GM12801 (cell line): ENCODE measurements around the gene PCDHGA9.
"Not testable (repeated sequence)": the region's sequence is repeated elsewhere in the genome, so short reads cannot be mapped to it uniquely, and the experiment has no call there.

ENCODE experiments used
- TF ChIP-seq, protein P1 (sequence below): IDR thresholded peaks from one replicate; pipeline ENCODE4 v1.5.1; 2011; ENCODE audit warnings: control low read depth; ENCODE audit not compliant: insufficient read length; ENCODE audit errors: extremely low read depth

The PCDHGA9 gene

DNA sequence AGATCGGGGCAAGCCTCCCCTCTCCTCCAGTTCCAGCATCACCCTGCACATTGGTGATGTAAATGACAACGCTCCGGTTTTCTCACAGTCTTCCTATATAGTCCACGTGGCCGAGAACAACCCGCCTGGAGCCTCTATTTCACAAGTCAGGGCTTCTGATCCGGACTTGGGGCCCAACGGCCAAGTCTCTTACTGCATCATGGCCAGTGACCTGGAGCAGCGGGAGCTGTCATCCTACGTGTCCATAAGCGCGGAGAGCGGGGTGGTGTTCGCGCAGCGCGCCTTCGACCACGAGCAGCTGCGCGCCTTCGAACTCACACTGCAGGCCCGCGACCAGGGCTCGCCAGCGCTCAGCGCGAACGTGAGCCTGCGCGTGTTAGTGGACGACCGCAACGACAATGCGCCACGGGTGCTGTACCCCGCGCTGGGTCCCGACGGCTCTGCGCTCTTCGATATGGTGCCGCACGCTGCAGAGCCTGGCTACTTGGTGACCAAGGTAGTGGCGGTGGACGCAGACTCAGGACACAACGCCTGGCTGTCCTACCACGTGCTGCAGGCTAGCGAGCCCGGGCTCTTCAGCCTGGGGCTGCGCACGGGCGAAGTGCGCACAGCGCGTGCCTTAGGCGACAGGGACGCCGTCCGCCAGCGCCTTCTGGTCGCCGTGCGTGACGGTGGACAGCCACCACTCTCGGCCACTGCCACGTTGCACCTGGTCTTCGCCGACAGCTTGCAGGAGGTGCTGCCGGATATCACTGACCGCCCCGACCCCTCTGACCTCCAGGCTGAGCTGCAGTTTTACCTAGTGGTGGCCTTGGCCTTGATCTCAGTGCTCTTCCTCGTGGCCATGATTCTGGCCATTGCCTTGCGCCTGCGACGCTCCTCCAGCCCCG lies 13.2 kb upstream of the PCDHGA9 start:
- TF ChIP-seq, protein P1, sequence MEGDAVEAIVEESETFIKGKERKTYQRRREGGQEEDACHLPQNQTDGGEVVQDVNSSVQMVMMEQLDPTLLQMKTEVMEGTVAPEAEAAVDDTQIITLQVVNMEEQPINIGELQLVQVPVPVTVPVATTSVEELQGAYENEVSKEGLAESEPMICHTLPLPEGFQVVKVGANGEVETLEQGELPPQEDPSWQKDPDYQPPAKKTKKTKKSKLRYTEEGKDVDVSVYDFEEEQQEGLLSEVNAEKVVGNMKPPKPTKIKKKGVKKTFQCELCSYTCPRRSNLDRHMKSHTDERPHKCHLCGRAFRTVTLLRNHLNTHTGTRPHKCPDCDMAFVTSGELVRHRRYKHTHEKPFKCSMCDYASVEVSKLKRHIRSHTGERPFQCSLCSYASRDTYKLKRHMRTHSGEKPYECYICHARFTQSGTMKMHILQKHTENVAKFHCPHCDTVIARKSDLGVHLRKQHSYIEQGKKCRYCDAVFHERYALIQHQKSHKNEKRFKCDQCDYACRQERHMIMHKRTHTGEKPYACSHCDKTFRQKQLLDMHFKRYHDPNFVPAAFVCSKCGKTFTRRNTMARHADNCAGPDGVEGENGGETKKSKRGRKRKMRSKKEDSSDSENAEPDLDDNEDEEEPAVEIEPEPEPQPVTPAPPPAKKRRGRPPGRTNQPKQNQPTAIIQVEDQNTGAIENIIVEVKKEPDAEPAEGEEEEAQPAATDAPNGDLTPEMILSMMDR, result no peak

DNA sequence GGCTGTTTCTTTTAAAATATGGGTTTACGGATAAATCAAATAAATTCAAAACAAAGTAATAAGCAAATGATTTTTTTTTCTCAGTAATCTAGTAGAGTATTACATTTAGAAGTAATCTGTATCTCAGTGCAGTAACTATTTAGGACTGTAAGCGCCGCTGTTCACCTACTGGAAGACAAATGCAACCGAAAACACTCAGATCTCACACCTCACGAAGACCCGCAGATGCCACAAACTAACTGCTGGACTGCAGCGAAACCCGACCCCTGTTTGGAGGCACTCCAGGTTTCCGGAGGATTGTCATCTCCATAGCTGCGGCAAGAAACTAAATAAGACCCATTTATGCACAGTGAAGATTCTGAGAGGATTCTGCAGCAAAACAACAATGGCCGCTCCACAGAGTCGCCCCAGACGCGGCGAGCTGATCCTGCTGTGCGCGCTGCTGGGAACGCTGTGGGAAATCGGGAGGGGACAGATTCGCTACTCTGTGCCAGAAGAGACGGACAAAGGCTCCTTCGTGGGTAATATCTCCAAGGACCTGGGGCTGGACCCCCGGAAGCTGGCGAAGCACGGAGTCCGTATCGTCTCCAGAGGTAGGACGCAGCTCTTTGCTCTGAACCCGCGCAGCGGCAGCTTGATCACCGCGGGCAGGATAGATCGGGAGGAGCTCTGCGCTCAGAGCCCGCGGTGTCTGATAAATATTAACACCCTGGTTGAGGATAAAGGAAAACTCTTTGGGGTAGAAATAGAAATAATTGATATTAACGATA lies 10.0 kb upstream of the PCDHGA9 start, which contains the start of gene PCDHGA8:
Gene PCDHGA8 (plus strand): TSS at position 205 of the 770 bp plus-strand sequence. CDS start 181 bp downstream, at position 386.
- TF ChIP-seq, protein P1, result no peak

DNA sequence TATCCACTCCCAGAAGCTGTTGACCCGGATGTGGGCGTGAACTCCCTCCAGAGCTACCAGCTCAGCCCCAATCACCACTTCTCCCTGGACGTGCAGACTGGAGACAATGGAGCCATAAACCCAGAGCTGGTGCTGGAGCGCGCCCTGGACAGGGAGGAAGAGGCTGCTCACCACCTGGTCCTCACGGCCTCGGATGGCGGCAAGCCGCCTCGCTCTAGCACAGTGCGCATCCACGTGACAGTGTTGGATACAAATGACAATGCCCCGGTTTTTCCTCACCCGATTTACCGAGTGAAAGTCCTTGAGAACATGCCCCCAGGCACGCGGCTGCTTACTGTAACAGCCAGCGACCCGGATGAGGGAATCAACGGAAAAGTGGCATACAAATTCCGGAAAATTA lies 9.3 kb upstream of the PCDHGA9 start:
- TF ChIP-seq, protein P1, result no peak

DNA sequence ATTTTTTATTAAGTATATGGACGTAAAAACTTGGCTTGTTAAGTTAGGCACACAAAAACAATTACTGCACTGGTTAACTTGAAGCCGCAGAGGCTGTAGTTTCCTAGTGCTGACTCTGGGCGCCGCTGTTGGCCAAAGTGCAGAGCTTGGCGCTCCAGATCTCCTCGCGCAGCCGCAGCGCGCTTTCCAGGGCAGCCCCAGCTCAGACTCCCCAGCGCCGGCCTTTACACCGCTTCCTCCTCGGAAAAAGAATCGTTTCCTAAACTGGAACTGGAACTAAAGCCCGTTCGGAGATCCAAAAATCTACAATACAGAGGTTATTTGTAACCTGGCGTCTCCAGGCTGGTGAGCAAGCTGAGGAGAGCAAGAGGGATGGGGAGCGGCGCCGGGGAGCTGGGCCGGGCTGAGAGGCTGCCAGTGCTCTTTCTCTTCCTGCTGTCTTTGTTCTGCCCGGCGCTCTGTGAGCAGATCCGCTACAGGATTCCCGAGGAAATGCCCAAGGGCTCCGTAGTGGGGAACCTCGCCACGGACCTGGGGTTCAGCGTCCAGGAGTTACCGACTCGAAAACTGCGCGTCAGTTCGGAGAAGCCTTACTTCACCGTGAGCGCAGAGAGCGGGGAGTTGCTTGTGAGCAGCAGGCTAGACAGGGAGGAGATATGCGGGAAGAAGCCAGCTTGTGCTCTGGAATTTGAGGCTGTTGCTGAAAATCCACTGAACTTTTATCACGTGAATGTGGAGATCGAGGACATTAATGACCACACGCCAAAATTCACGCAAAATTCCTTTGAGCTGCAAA lies 4.6 kb upstream of the PCDHGA9 start, which contains the start of gene PCDHGB5:
Gene PCDHGB5 (plus strand): TSS at position 192 of the 796 bp plus-strand sequence. CDS start 181 bp downstream, at position 373.
- TF ChIP-seq, protein P1, result not testable (repeated sequence)

DNA sequence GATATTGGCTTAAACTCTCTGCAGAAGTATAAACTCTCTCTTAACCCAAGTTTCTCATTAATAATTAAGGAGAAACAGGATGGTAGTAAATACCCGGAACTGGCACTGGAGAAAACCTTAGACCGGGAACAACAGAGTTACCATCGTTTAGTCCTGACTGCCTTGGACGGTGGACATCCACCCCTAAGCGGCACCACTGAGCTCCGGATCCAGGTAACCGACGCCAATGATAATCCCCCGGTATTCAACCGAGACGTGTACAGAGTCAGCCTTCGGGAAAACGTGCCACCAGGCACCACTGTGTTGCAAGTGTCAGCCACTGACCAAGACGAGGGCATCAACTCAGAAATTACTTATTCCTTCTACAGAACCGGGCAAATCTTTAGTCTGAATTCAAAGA lies 4.0 kb upstream of the PCDHGA9 start:
- TF ChIP-seq, protein P1, result no peak

DNA sequence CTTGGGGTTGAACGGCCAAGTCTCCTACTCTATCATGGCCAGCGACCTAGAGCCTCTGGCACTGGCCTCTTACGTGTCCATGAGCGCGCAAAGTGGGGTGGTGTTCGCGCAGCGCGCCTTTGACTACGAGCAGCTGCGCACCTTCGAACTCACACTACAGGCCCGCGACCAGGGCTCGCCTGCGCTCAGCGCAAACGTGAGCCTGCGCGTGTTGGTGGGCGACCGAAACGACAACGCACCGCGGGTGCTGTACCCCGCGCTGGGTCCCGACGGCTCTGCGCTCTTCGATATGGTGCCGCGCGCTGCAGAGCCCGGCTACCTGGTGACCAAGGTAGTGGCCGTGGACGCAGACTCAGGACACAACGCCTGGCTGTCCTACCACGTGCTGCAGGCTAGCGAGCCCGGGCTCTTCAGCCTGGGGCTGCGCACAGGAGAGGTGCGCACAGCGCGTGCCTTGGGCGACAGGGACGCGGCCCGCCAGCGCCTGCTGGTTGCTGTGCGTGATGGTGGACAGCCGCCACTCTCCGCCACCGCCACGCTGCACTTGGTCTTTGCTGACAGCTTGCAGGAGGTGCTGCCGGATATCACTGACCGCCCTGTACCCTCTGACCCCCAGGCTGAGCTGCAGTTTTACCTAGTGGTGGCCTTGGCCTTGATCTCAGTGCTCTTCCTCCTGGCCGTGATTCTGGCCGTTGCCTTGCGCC lies 2.9 kb upstream of the PCDHGA9 start:
- TF ChIP-seq, protein P1, result no peak
